HepG2 (cell line): ENCODE results near the gene CD300A. TPM values are rescaled to one million over a fixed set of nuclear protein-coding genes. Genes with fewer than 3 reads are reported as not detected.
A peak's percentile ranks its signal among the peaks of the same experiment; 100 is the strongest.

Experiments used
- ATAC-seq: fragments of 200-7000 bp; cut with Tn5 transposase; 3 replicates; pipeline ENCODE4 v1.9.1; 2020; ENCODE audit warnings: mild to moderate bottlenecking, moderate library complexity
- BruUV-seq: library from RNA; stranded (reverse); fragments of 400-500 nt; replicated peaks from 2 replicates; lab custom pipeline; 2021; lab: Mats Ljungman, UMichigan
- CTCF ChIA-PET: fragments of 300-600 bp; formaldehyde crosslinking; extraction: SDS; loops from one replicate; lab custom pipeline; 2021; ENCODE audit warnings: low total read pairs, inconsistent platforms, low intra/inter-chr PET ratio; lab: Yijun Ruan, JAX
- POLR2A ChIA-PET: fragments of 350-600 bp; sonication (Branson Sonifier 250); formaldehyde crosslinking; loops from one replicate; lab custom pipeline; 2020; ENCODE audit warnings: antibody characterized with exemption, inconsistent platforms; lab: Yijun Ruan, JAX
- DNase-seq: peaks from one replicate; pipeline ENCODE4 v3.0.0-alpha.2; 2015; ENCODE audit warnings: low spot score
- FAIRE-seq: peaks from 3 replicates; lab custom pipeline; 2011; peaks lifted over from hg19 to GRCh38; lab: Jason Lieb, UNC
- H2AFZ ChIP-seq: one replicate; pipeline ENCODE4 v1.6.1; 2011; ENCODE audit warnings: low read length, inconsistent platforms
- H3K27ac ChIP-seq: fragments of 300-600 bp; 3 replicates; pipeline ENCODE4 v1.8.0; 2011; ENCODE audit warnings: mixed run types, mild to moderate bottlenecking, mixed read lengths, low read length, inconsistent platforms; ENCODE audit not compliant: insufficient read depth; ENCODE audit errors: extremely low read length
- H3K27me3 ChIP-seq, 2 experiments: fragments of 200-600 bp in 1 of 2; 2 replicates in 1 of 2; 3 replicates in 1 of 2; pipeline versions ENCODE4 v1.6.0 to v1.8.0; 2011; ENCODE audit warnings: low read length in 2 of 2, mild to moderate bottlenecking in 2 of 2, moderate library complexity in 2 of 2, inconsistent platforms in 1 of 2; ENCODE audit not compliant: insufficient read depth in 2 of 2, control insufficient read depth in 1 of 2
- H3K36me3 ChIP-seq, 2 experiments: fragments of 200-600 bp in 1 of 2; replicated peaks in 1 of 2; 2 replicates in 1 of 2; 3 replicates in 1 of 2; pipeline versions ENCODE4 v1.5.1 to v1.8.0; 2011; ENCODE audit warnings: low read length in 2 of 2, inconsistent platforms in 1 of 2; ENCODE audit not compliant: insufficient read depth in 2 of 2, control insufficient read depth in 1 of 2
- H3K4me1 ChIP-seq: 2 replicates; pipeline ENCODE4 v1.5.1; 2012; ENCODE audit warnings: low read length, inconsistent platforms; ENCODE audit not compliant: insufficient read depth
- H3K4me2 ChIP-seq: 2 replicates; pipeline ENCODE4 v1.6.0; 2011; ENCODE audit warnings: low read depth, low read length, inconsistent platforms
- H3K4me3 ChIP-seq, 3 experiments: fragments of 200-600 bp in 1 of 3; sonication (generic), shearing (Covaris generic) in 1 of 3; replicated peaks in 1 of 3; 2 replicates each; pipeline ENCODE4 v1.5.1; 2011 to 2016; ENCODE audit warnings: low read length in 3 of 3, inconsistent platforms in 2 of 3, low read depth in 2 of 3, mild to moderate bottlenecking in 2 of 3, control low read depth in 1 of 3, mixed read lengths in 1 of 3; ENCODE audit not compliant: insufficient read depth in 1 of 3
- H3K79me2 ChIP-seq: one replicate; pipeline ENCODE4 v1.6.1; 2011; ENCODE audit warnings: low read length, inconsistent platforms; ENCODE audit not compliant: insufficient read depth
- H3K9ac ChIP-seq: 2 replicates; pipeline ENCODE4 v1.6.0; 2011; ENCODE audit warnings: mild to moderate bottlenecking, low read depth, low read length, inconsistent platforms; ENCODE audit not compliant: insufficient read depth
- H3K9me3 ChIP-seq: 2 replicates; pipeline ENCODE4 v1.5.1; 2012; ENCODE audit warnings: mild to moderate bottlenecking, low read length
- H4K20me1 ChIP-seq: 2 replicates; pipeline ENCODE4 v1.6.0; 2011; ENCODE audit warnings: inconsistent platforms, mild to moderate bottlenecking, low read length, moderate library complexity; ENCODE audit not compliant: insufficient read depth
- CBX5 ChIP-seq: sonication (generic); formaldehyde crosslinking; IDR thresholded peaks from 2 replicates; pipeline ENCODE4 v1.4.0; 2020; ENCODE audit warnings: missing genetic modification reagents, borderline replicate concordance
- CHD4 ChIP-seq: fragments of 200-600 bp; sonication (generic); IDR thresholded peaks from 2 replicates; pipeline ENCODE4 v1.7.0; 2017; ENCODE audit warnings: mild to moderate bottlenecking, low read length, borderline replicate concordance
- HMGXB4 ChIP-seq, 2 experiments: sonication (generic) in 1 of 2; formaldehyde crosslinking in 1 of 2; IDR thresholded peaks; 2 replicates each; pipeline versions ENCODE4 v1.4.0 to v1.6.1; 2018 to 2020; ENCODE audit warnings: missing genetic modification reagents in 2 of 2, borderline replicate concordance in 1 of 2, low read depth in 1 of 2, mild to moderate bottlenecking in 1 of 2, missing biosample characterization in 1 of 2
- HOMEZ ChIP-seq: IDR thresholded peaks from 2 replicates; pipeline ENCODE4 v1.6.1; 2016; ENCODE audit warnings: low read depth
- MED13 ChIP-seq: sonication (generic); formaldehyde crosslinking; IDR thresholded peaks from 2 replicates; pipeline ENCODE4 v1.5.0; 2020; ENCODE audit warnings: missing genetic modification reagents
- MIXL1 ChIP-seq: IDR thresholded peaks from 2 replicates; pipeline ENCODE4 v1.6.1; 2016
- ONECUT2 ChIP-seq: sonication (generic); formaldehyde crosslinking; IDR thresholded peaks from 2 replicates; pipeline ENCODE4 v1.4.0; 2020; ENCODE audit warnings: missing genetic modification reagents
- PHF8 ChIP-seq: sonication (generic); formaldehyde crosslinking; IDR thresholded peaks from 2 replicates; pipeline ENCODE4 v1.5.0; 2020; ENCODE audit warnings: missing genetic modification reagents
- RAD21 ChIP-seq: fragments of 450-650 bp; formaldehyde crosslinking; IDR thresholded peaks from 2 replicates; pipeline ENCODE4 v1.5.0; 2020; ENCODE audit warnings: mild to moderate bottlenecking
- RBFOX2 ChIP-seq: fragments of 200-400 bp; formaldehyde crosslinking; IDR thresholded peaks from 2 replicates; pipeline ENCODE4 v1.6.1; 2017; ENCODE audit warnings: low read depth, mild to moderate bottlenecking, low read length
- SMC3 ChIP-seq: IDR thresholded peaks from 2 replicates; pipeline ENCODE4 v1.6.1; 2011; ENCODE audit warnings: low read length, improper control_type of control experiment
- STAG1 ChIP-seq: sonication (generic); formaldehyde crosslinking; IDR thresholded peaks from 2 replicates; pipeline ENCODE4 v1.4.0; 2020; ENCODE audit warnings: missing genetic modification reagents
- ZMYM3 ChIP-seq: sonication (generic); formaldehyde crosslinking; IDR thresholded peaks from 2 replicates; pipeline ENCODE4 v1.5.1; 2020; ENCODE audit warnings: mild to moderate bottlenecking, missing genetic modification reagents
- ZNF138 ChIP-seq: sonication (generic); formaldehyde crosslinking; IDR thresholded peaks from 2 replicates; pipeline ENCODE4 v1.5.0; 2020; ENCODE audit warnings: mild to moderate bottlenecking, low read depth, missing genetic modification reagents
- ZNF280B ChIP-seq: sonication (generic); formaldehyde crosslinking; IDR thresholded peaks from 2 replicates; pipeline ENCODE4 v1.5.0; 2020; ENCODE audit warnings: missing genetic modification reagents, mild to moderate bottlenecking, borderline replicate concordance
- ZNF280D ChIP-seq: sonication (generic); formaldehyde crosslinking; IDR thresholded peaks from 2 replicates; pipeline ENCODE4 v1.5.1; 2020; ENCODE audit warnings: mild to moderate bottlenecking, missing genetic modification reagents
- ZNF33B ChIP-seq: sonication (generic); formaldehyde crosslinking; IDR thresholded peaks from 2 replicates; pipeline ENCODE4 v1.5.1; 2020; ENCODE audit warnings: mild to moderate bottlenecking, missing genetic modification reagents
- WGBS: methylation state at CpG from one replicate; pipeline ENCODE4 v1.1.6; 2017; ENCODE audit warnings: low lambda C conversion rate; 5-methylcytosine and 5-hydroxymethylcytosine counted together
- in situ Hi-C: cut with HindIII; loops from 2 replicates; pipeline ENCODE4 v1.10.0; 2017; ENCODE audit warnings: low pct_unique_long_range_greater_than_20kb; ENCODE audit not compliant: extremely low pct_ligation_motif_present
- intact Hi-C: fragments of 100-400 bp; cut with micrococcal nuclease; formaldehyde crosslinking; loops from one replicate; pipeline ENCODE4 v1.10.0; 2022; ENCODE audit not compliant: unreplicated experiment
- polyA plus RNA-seq, 8 experiments: library from polyadenylated mRNA; depleted of rRNA in 3 of 8; stranded (reverse) in 7 of 8; unstranded in 1 of 8; fragments of >200 nt; fragmentation: Illumina TruSeq in 4 of 8; extraction: Trizol in 4 of 8; gene quantifications; 2 replicates each; pipeline versions ENCODE4 v1.2.1 to v1.2.3, GENCODE V29; 2011 to 2016; ENCODE audit warnings: low read depth in 4 of 8, missing spikeins in 1 of 8, mixed read lengths in 1 of 8; ENCODE audit not compliant: insufficient read depth in 1 of 8
- total RNA-seq, 5 experiments: library from RNA; depleted of rRNA; stranded (reverse); fragments of >200 nt; fragmentation: Illumina TruSeq; extraction: Trizol; gene quantifications; 2 replicates each; pipeline ENCODE4 v1.2.3, GENCODE V29; 2016; ENCODE audit warnings: low read depth in 1 of 5

CD300A gene
- total and polyA plus RNA-seq, 2 of the 13 experiments (the other 11 are each of a cell fraction or from before 2014, with no cell fraction given): not detected

- POLR2A ChIA-PET: interaction anchor here (1.0 to 7.4 kb wide), 6 partner anchors 10 to 299 kb away, joined by 3 to 99 read pairs (median 6); partner anchors contain the start of gene RAB37
- Histone ChIP-seq H2AFZ (no peak overlapping the region), H3K4me2 (no peak overlapping the region), H4K20me1 (peaks cover 57% of the 10 kb centered on the region), H3K9ac (no peak overlapping the region), H3K27ac (no peak overlapping the region), H3K79me2 (peaks cover 61% of the 10 kb centered on the region), H3K4me1 (peaks cover 58% of the 10 kb centered on the region), H3K4me3 (no peak overlapping the region), H3K36me3 (peaks cover 16 to 29% of the 10 kb centered on the region in 2 experiments), H3K27me3 (no peaks in the 10 kb centered on the region; a peak in 1 of 5 replicates), H3K9me3 (0 out of 2 replicates have a peak, but pooled peaks cover 5% of the 10 kb centered on the region)
- no TSS peak for BruUV-seq
- 99% methylated on average over 3 of the region's 3 CpGs for WGBS
- DNase-seq (no peak), ATAC-seq (no peak), FAIRE-seq (no peak)
- in situ Hi-C loops (loop anchor here (10.0 to 25.0 kb wide), 3 partner anchors 317 to 1150 kb away; no protein-coding TSS in a partner anchor), intact Hi-C loops (loop anchor here (2.0 kb wide), 1 partner anchor 17 kb away; no protein-coding TSS in a partner anchor)
- CTCF ChIA-PET: interaction anchor here (1.5 to 3.2 kb wide), 3 partner anchors 20 to 59 kb away, joined by 4 to 34 read pairs (median 7); no protein-coding TSS in a partner anchor
- TF ChIP-seq RAD21 (CRISPR knock-in tag): peak; percentile 82
- no peak for TF ChIP-seq ZNF280B (CRISPR knock-in tag)
- 0 out of 2 replicates have a peak, but pooled peaks have one; percentile 10 for TF ChIP-seq MIXL1
- peak; percentile 9; the same call in 1 of the 2 replicates for TF ChIP-seq HOMEZ (CRISPR knock-in tag)
- TF ChIP-seq HMGXB4 (CRISPR knock-in tag; IDR thresholded peaks at IDR 0.05; ENCODE audit: borderline replicate concordance in 1 of 2, low read depth in 1 of 2): peak in 1 of 2 experiments; percentile 70; a peak in 1 of 4 replicates
- no peak for TF ChIP-seq ZNF138 (CRISPR knock-in tag)
- TF ChIP-seq ONECUT2 (CRISPR knock-in tag): no peak
- TF ChIP-seq ZNF280D: peak; percentile 77; the same call in 1 of the 2 replicates
- TF ChIP-seq ZNF33B (CRISPR knock-in tag): no peak
- TF ChIP-seq RBFOX2: peak; percentile 40; the same call in 1 of the 2 replicates
- TF ChIP-seq CHD4: no peak
- TF ChIP-seq STAG1: peak; percentile 64
- TF ChIP-seq CBX5 (CRISPR knock-in tag): peak; percentile 81
- TF ChIP-seq SMC3: peak; percentile 90
- TF ChIP-seq MED13 (CRISPR knock-in tag): no peak
- TF ChIP-seq ZMYM3 (CRISPR knock-in tag): 0 out of 2 replicates have a peak, but pooled peaks have one; percentile 25
- TF ChIP-seq PHF8 (CRISPR knock-in tag): no peak
These were observed 28.7 kb upstream of the CD300A start for GRCh38 chr17:74437702-74438101.
